Adrenal gland (tissue), 12 donors: ENCODE results near the gene ZC2HC1B. TPM values are rescaled to one million over a fixed set of nuclear protein-coding genes. Genes with fewer than 3 reads are reported as not detected.

Experiments used
- DNase-seq, 7 donors: peaks; one replicate each; pipeline ENCODE4 v3.0.0-alpha.2; 2019 to 2020
- H3K27ac ChIP-seq, 5 donors: fragments of 200-600 bp; sonication (generic) in 4 of 5; 1 replicate in 3 of 5; 2 replicates in 2 of 5; pipeline versions ENCODE4 v1.5.1 to v1.8.0; 2016 to 2020; ENCODE audit warnings: mild to moderate bottlenecking in 1 of 5
- H3K27me3 ChIP-seq: fragments of 200-600 bp; 2 replicates; pipeline ENCODE4 v1.8.0; 2021
- H3K36me3 ChIP-seq, 2 donors: fragments of 200-600 bp; replicated peaks in 1 of 2; 1 replicate in 1 of 2; 2 replicates in 1 of 2; pipeline versions ENCODE4 v1.5.1 to v1.8.0; 2018 to 2022
- H3K4me1 ChIP-seq, 2 donors: fragments of 200-600 bp; replicated peaks in 1 of 2; 1 replicate in 1 of 2; 2 replicates in 1 of 2; pipeline versions ENCODE4 v1.5.1 to v1.8.0; 2018 to 2021
- H3K4me3 ChIP-seq, 4 donors: fragments of 200-600 bp; sonication (generic) in 3 of 4; one replicate each; pipeline ENCODE4 v1.5.1; 2016 to 2018
- H3K9me3 ChIP-seq, 3 donors: fragments of 200-600 bp; sonication (generic) in 1 of 3; replicated peaks in 1 of 3; 1 replicate in 2 of 3; 2 replicates in 1 of 3; pipeline versions ENCODE4 v1.5.1 to v1.8.0; 2016 to 2021
- CTCF ChIP-seq, 6 experiments: fragments of 450-650 bp in 4 of 6; fragments of 200-600 bp in 2 of 6; sonication (generic) in 1 of 6; IDR thresholded peaks; 1 replicate in 5 of 6; 2 replicates in 1 of 6; pipeline versions ENCODE4 v1.5.1 to v1.8.0; 2016 to 2021; ENCODE audit warnings: antibody characterized with exemption in 6 of 6, mild to moderate bottlenecking in 2 of 6, moderate library complexity in 1 of 6
- POLR2A ChIP-seq, 2 donors: fragments of 450-650 bp; IDR thresholded peaks; one replicate each; pipeline ENCODE4 v1.6.1; 2017; ENCODE audit warnings: antibody characterized with exemption in 2 of 2, mild to moderate bottlenecking in 2 of 2, moderate library complexity in 1 of 2
- WGBS, 4 donors: extraction: QIAGEN DNeasy Blood & Tissue Kit in 2 of 4; methylation state at CpG; one replicate each; pipeline versions ENCODE4 v1.1.5 to v1.1.7; 2013 to 2017; 5-methylcytosine and 5-hydroxymethylcytosine counted together
- intact Hi-C, 2 donors: fragments of 100-400 bp; cut with DNase I; formaldehyde crosslinking; loops; one replicate each; pipeline versions ENCODE4 v1.14.1 to v1.15.0; 2022 to 2023
- polyA plus RNA-seq, 3 donors: library from polyadenylated mRNA; stranded (reverse); fragments of 200-250 nt in 2 of 3; fragments of 350-450 nt in 1 of 3; fragmentation: Illumina TruSeq in 1 of 3; extraction: RNeasy Lipid Tissue Mini Kit (QIAGEN cat#74804) in 1 of 3; gene quantifications; one replicate each; pipeline ENCODE4 v1.2.3, GENCODE V29; 2013 to 2014
- total RNA-seq, 9 donors: library from RNA; depleted of rRNA in 4 of 9; stranded (reverse); fragments of >200 nt in 4 of 9; fragments of 120-200 nt in 1 of 9; fragmentation: NEBNext Ultra II Directional in 1 of 9; extraction: Animal tissue kit (Norgen Biotek cat#: 25700) in 1 of 9; gene quantifications; one replicate each; pipeline versions ENCODE4 v1.1.0 to v1.2.4, GENCODE V29; 2013 to 2023
- donor health status: healthy with polysubstance abuse.
- donor health status: Bipolar disorder and iron deficiency.
- donor health status: DM: yes; HTN: yes; CAD: no.
- donor health status: DM: no; HTN: no; CAD: no.
- donor health status: DM: no; HTN: no; CAD: no.
- donor health status: DM: yes; HTN: yes; CAD: no.

The ZC2HC1B gene
- total and polyA plus RNA-seq, 12 donors: 0.32 to 1.0 TPM; not detected in 10

DNA sequence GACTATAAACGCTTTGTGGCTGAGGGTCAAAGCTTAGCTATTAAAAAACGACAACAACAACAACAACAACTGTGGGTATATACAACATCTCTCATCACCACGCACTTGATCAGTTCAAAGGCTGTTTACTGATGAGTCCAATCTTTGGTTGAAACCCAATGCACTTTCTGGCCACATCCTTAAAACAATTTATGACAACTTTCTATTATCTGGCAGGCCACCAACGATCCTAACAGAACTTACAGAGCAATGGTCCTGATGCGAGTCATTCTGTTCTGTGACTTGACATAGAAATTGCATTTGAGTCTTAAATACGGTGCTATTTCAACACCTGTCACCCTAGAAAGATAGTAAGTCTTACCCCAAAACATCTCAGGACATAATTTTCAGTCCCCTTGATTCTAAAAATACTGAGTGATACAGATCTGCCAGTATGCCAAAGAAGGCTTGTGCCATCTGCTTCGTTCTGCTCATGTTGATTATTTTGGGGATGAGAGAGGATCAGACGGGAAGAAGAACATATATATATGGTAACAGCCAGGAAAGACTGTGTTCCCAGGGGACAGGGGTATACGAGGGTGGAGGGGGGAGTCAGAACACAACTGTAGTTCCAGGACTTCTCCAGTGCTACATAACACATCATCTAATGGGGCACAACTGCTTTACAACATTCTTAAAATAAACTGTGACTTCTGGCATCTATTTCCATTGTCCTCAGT, 87.9 kb downstream of the ZC2HC1B start:
- Histone ChIP-seq H3K36me3 (peaks cover 0 to 9% of the 10 kb centered on the region in 2 donors), H3K4me1 (no peaks in the 10 kb centered on the region), H3K9me3 (no peaks in the 10 kb centered on the region), H3K4me3 (no peak overlapping the region), H3K27ac (no peak overlapping the region), H3K27me3 (no peaks in the 10 kb centered on the region)
- intact Hi-C loops: no loop called here
- TF ChIP-seq CTCF (IDR thresholded peaks at IDR 0.05): no peak
- no peak for TF ChIP-seq POLR2A (IDR thresholded peaks at IDR 0.05)
- 82 to 93% (median 89%) methylated on average over 9 of the region's 9 CpGs for WGBS, 4 donors
- no peak for DNase-seq

- no peak for DNase-seq
- Histone ChIP-seq H3K36me3 (peaks cover 0 to 1% of the 10 kb centered on the region in 2 donors), H3K27ac (no peak overlapping the region), H3K9me3 (no peaks in the 10 kb centered on the region), H3K27me3 (no peaks in the 10 kb centered on the region), H3K4me3 (no peak overlapping the region), H3K4me1 (no peaks in the 10 kb centered on the region)
- 92 to 96% (median 94%) methylated on average over 4 of the region's 4 CpGs for WGBS, 4 donors
- TF ChIP-seq CTCF (IDR thresholded peaks at IDR 0.05) (no peak), POLR2A (IDR thresholded peaks at IDR 0.05) (no peak)
- intact Hi-C loops: no loop called here
Measured at GRCh38 chr6:143952947-143953701, 88.8 kb downstream of the ZC2HC1B start.

- Histone ChIP-seq H3K27me3 (no peaks in the 10 kb centered on the region), H3K4me1 (no peaks in the 10 kb centered on the region), H3K27ac (no peak overlapping the region), H3K4me3 (no peak overlapping the region), H3K36me3 (no peaks in the 10 kb centered on the region), H3K9me3 (no peaks in the 10 kb centered on the region)
- no peak for DNase-seq
- TF ChIP-seq POLR2A (IDR thresholded peaks at IDR 0.05) (no peak), CTCF (IDR thresholded peaks at IDR 0.05) (no peak)
- intact Hi-C loops: no loop called here
- 89 to 97% (median 91%) methylated on average over 4 of the region's 4 CpGs for WGBS, 4 donors
Measured at GRCh38 chr6:143953922-143954321, 89.6 kb downstream of the ZC2HC1B start.

DNA sequence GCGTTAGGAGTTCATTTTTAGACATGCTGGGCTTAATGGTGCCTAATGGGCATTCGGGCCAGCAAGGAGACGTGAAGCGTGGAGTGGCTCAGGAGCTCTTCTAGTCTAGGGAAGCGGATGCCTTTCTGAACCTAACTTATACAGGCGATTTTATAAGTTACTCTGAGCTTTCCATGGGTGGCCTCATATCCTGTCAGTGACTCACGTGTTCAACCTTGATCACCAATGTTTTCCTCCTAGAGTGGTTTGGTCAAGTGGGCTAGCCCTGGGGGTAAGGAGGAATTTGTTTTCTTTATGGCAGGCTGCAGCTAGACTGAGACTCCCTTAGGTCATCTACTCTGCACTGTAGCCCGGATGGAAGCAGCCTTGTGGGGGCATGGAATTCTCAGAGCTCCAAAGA, 91.7 kb downstream of the ZC2HC1B start:
- Histone ChIP-seq H3K9me3 (no peaks in the 10 kb centered on the region), H3K4me1 (peaks cover 0 to 3% of the 10 kb centered on the region in 2 donors), H3K27me3 (no peaks in the 10 kb centered on the region), H3K27ac (no peak overlapping the region), H3K36me3 (peaks cover 0 to 3% of the 10 kb centered on the region in 2 donors), H3K4me3 (no peak overlapping the region)
- TF ChIP-seq POLR2A (IDR thresholded peaks at IDR 0.05) (no peak), CTCF (IDR thresholded peaks at IDR 0.05) (no peak)
- WGBS, 4 donors: 84 to 91% (median 89%) methylated on average over 8 of the region's 8 CpGs
- DNase-seq: no peak
- intact Hi-C loops: no loop called here
